Astrocyte (in vitro differentiated cells and primary cell): ENCODE results near the gene CRELD2. TPM values are rescaled to one million over a fixed set of nuclear protein-coding genes. Genes with fewer than 3 reads are reported as not detected.

Experiments
- DNase-seq: peaks from one replicate; pipeline ENCODE4 v3.0.0-alpha.2; 2010; ENCODE audit warnings: low read depth
- FAIRE-seq: peaks from 2 replicates; lab custom pipeline; 2011; peaks lifted over from hg19 to GRCh38; lab: Jason Lieb, UNC
- H2AFZ ChIP-seq: 2 replicates; pipeline ENCODE4 v1.6.0; 2012; ENCODE audit warnings: low read depth, low read length, inconsistent platforms
- H3K27ac ChIP-seq: 2 replicates; pipeline ENCODE4 v1.5.1; 2011; ENCODE audit warnings: low read depth, low read length, inconsistent platforms
- H3K27me3 ChIP-seq: 2 replicates; pipeline ENCODE4 v1.6.0; 2011; ENCODE audit warnings: low read length, inconsistent platforms; ENCODE audit not compliant: insufficient read depth
- H3K36me3 ChIP-seq: 2 replicates; pipeline ENCODE4 v1.5.1; 2011; ENCODE audit warnings: low read length, inconsistent platforms; ENCODE audit not compliant: insufficient read depth
- H3K4me1 ChIP-seq: 2 replicates; pipeline ENCODE4 v1.5.1; 2011; ENCODE audit warnings: low read length, inconsistent platforms; ENCODE audit not compliant: insufficient read depth
- H3K4me2 ChIP-seq: 2 replicates; pipeline ENCODE4 v1.6.0; 2012; ENCODE audit warnings: low read length, inconsistent platforms
- H3K4me3 ChIP-seq: 2 replicates; pipeline ENCODE4 v1.5.1; 2011; ENCODE audit warnings: low read depth, mild to moderate bottlenecking, low read length, inconsistent platforms; ENCODE audit not compliant: insufficient read depth
- H3K79me2 ChIP-seq: 2 replicates; pipeline ENCODE4 v1.6.0; 2012; ENCODE audit warnings: mild to moderate bottlenecking, low read length, inconsistent platforms; ENCODE audit not compliant: insufficient read depth
- H3K9ac ChIP-seq: 2 replicates; pipeline ENCODE4 v1.6.0; 2012; ENCODE audit warnings: mild to moderate bottlenecking, low read length, inconsistent platforms
- H3K9me3 ChIP-seq: 2 replicates; pipeline ENCODE4 v1.5.1; 2012; ENCODE audit warnings: low read depth, mild to moderate bottlenecking, low read length, inconsistent platforms; ENCODE audit not compliant: insufficient read depth
- H4K20me1 ChIP-seq: 2 replicates; pipeline ENCODE4 v1.6.0; 2012; ENCODE audit warnings: low read length, inconsistent platforms; ENCODE audit not compliant: insufficient read depth
- H3K27ac Mint-ChIP-seq: one replicate; pipeline ENCODE4 v1.8.0; 2021; ENCODE audit warnings: mild to moderate bottlenecking, mixed read lengths; ENCODE audit not compliant: unreplicated experiment
- H3K27me3 Mint-ChIP-seq: one replicate; pipeline ENCODE4 v1.8.0; 2021; ENCODE audit warnings: low read depth, mixed read lengths; ENCODE audit not compliant: unreplicated experiment
- H3K36me3 Mint-ChIP-seq: one replicate; pipeline ENCODE4 v1.8.0; 2021; ENCODE audit warnings: low read depth, mixed read lengths; ENCODE audit not compliant: unreplicated experiment
- H3K4me1 Mint-ChIP-seq: one replicate; pipeline ENCODE4 v1.8.0; 2021; ENCODE audit warnings: low read depth, mixed read lengths; ENCODE audit not compliant: unreplicated experiment
- H3K4me3 Mint-ChIP-seq: one replicate; pipeline ENCODE4 v1.8.0; 2021; ENCODE audit warnings: mild to moderate bottlenecking, moderate library complexity, mixed read lengths; ENCODE audit not compliant: unreplicated experiment
- H3K9me3 Mint-ChIP-seq: one replicate; pipeline ENCODE4 v1.8.0; 2021; ENCODE audit warnings: mild to moderate bottlenecking, mixed read lengths; ENCODE audit not compliant: unreplicated experiment
- EZH2 ChIP-seq: IDR thresholded peaks from 2 replicates; pipeline ENCODE4 v1.6.1; 2012; ENCODE audit warnings: mild to moderate bottlenecking, low read length, inconsistent platforms; ENCODE audit not compliant: insufficient read depth
- total RNA-seq: library from RNA; stranded (reverse); gene quantifications from 2 replicates; pipeline ENCODE4 v1.2.1, GENCODE V29; 2021
- TF ChIP-seq, protein P1 (sequence below): IDR thresholded peaks from 2 replicates; pipeline ENCODE4 v1.5.1; 2011; ENCODE audit warnings: low read depth, mild to moderate bottlenecking, inconsistent platforms, low read length, moderate library complexity; ENCODE audit not compliant: insufficient read depth

CRELD2 gene
- total RNA-seq, 1 donor from 2014 or later = 49.6 TPM

DNA sequence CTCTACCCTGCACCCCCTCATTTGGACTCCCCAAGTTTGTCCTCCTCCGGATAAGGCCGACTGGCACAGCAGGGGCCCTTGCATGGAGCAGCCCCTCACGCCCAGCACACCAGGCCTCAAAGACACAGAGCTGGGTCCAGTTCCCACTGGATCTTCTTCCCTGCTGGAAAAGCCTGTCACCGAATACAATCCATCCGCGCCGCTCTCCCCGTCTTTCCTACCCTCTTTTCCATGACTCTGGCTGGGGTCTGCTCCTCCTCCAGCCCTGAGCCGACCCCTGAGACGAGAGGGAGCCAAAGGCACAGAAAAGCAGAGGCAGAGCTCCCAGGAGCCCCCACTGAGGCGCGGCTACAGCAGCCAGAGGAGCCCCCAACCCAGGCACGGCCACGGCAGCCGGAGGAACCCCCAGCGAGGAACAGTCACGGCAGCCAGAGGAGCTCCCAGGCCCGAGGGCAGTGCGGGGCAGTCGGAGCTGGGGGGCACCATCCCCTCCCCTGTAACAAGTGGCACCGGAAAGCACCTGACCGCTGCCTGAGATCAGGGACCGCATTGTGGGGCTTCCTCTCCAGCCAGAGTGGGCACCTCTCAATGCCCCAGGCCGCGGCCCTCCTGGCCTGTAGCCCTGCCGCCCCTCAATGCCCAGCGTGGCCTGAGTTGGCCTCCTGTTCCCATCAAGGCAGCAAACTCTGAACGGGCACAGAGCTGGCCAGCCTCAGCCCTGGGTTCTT lies 12.2 kb upstream of the CRELD2 start:
- FAIRE-seq (no peak), DNase-seq (no peak)
- H3K9ac ChIP-seq = no peak overlapping the region
- H2AFZ ChIP-seq = no peak overlapping the region
- H3K9me3 Mint-ChIP-seq = peaks cover 2% of the 10 kb centered on the region
- peaks cover 17% of the 10 kb centered on the region for H3K36me3 Mint-ChIP-seq
- H4K20me1 ChIP-seq = peaks cover 53% of the 10 kb centered on the region
- H3K4me2 ChIP-seq = no peak overlapping the region
- H3K4me1 Mint-ChIP-seq = no peaks in the 10 kb centered on the region
- no peaks in the 10 kb centered on the region for H3K27me3 Mint-ChIP-seq
- no peaks in the 10 kb centered on the region for H3K27me3 ChIP-seq
- H3K27ac ChIP-seq = no peak overlapping the region
- H3K9me3 ChIP-seq = peaks cover 4% of the 10 kb centered on the region
- no peak overlapping the region for H3K4me3 Mint-ChIP-seq
- H3K79me2 ChIP-seq = no peaks in the 10 kb centered on the region
- TF ChIP-seq EZH2 = no peak
- TF ChIP-seq, protein P1, sequence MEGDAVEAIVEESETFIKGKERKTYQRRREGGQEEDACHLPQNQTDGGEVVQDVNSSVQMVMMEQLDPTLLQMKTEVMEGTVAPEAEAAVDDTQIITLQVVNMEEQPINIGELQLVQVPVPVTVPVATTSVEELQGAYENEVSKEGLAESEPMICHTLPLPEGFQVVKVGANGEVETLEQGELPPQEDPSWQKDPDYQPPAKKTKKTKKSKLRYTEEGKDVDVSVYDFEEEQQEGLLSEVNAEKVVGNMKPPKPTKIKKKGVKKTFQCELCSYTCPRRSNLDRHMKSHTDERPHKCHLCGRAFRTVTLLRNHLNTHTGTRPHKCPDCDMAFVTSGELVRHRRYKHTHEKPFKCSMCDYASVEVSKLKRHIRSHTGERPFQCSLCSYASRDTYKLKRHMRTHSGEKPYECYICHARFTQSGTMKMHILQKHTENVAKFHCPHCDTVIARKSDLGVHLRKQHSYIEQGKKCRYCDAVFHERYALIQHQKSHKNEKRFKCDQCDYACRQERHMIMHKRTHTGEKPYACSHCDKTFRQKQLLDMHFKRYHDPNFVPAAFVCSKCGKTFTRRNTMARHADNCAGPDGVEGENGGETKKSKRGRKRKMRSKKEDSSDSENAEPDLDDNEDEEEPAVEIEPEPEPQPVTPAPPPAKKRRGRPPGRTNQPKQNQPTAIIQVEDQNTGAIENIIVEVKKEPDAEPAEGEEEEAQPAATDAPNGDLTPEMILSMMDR = no peak
- no peak overlapping the region for H3K27ac Mint-ChIP-seq
- no peaks in the 10 kb centered on the region for H3K4me1 ChIP-seq
- H3K4me3 ChIP-seq = no peak overlapping the region
- H3K36me3 ChIP-seq = peaks cover 8% of the 10 kb centered on the region

DNA sequence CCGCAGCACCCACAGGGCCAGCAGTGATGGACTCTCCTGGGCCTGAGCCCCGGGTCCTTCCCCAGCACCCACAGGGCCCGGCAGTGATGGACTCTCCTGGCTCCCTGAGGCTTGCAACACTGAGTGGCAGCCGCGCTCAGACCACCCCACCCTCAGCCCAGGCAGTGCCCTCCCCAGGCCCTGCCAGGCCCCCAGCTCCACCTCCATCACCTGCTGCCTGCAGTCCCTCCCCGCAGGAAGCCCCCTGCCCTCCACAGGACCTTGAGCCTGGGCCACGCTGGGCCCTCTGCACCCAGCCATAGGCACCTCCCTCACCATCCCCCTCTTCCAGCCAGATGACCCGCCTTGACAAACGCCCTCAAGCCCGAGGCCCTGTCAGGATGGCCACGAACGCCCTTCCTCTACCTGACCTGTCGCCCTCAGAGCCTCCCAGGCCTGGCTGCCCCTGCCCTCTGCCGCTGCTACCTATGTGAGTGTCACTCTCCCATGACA lies 11.6 kb upstream of the CRELD2 start:
- Mint-ChIP-seq H3K36me3 (peaks cover 17% of the 10 kb centered on the region), H3K4me3 (no peak overlapping the region), H3K27ac (no peak overlapping the region), H3K27me3 (no peaks in the 10 kb centered on the region), H3K9me3 (peaks cover 2% of the 10 kb centered on the region), H3K4me1 (no peaks in the 10 kb centered on the region)
- DNase-seq = no peak
- no peaks in the 10 kb centered on the region for H3K4me1 ChIP-seq
- peaks cover 47% of the 10 kb centered on the region for H4K20me1 ChIP-seq
- H3K4me2 ChIP-seq = no peak overlapping the region
- H3K9ac ChIP-seq = no peak overlapping the region
- no peak overlapping the region for H2AFZ ChIP-seq
- H3K4me3 ChIP-seq = no peak overlapping the region
- no peaks in the 10 kb centered on the region for H3K9me3 ChIP-seq
- TF ChIP-seq, protein P1 = no peak
- TF ChIP-seq EZH2 = no peak
- no peak overlapping the region for H3K27ac ChIP-seq
- H3K79me2 ChIP-seq = no peaks in the 10 kb centered on the region
- FAIRE-seq = no peak
- no peaks in the 10 kb centered on the region for H3K27me3 ChIP-seq
- H3K36me3 ChIP-seq = peaks cover 8% of the 10 kb centered on the region

DNA sequence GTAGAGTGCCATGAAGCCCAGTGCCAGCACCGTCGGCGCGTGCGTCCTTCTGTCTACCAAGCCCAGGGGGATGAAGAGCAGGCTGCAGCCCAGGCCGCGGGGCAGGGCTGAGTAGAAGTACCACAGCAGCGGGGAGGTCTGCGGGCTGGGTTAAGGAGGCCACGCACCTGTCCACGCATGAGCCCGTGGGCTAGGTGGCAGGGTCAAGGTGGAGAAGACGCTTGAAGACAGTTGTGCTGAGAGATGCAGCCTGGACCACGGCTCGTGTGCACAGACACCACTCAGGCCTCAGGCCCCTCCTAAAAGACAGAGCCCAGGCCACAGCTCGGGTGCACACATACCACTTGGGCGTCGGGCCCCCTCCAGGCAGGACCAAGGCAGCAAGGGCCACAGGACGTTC lies 10.6 kb upstream of the CRELD2 start:
- TF ChIP-seq EZH2 = no peak
- TF ChIP-seq, protein P1 = no peak
- DNase-seq (no peak), FAIRE-seq (no peak)
- Histone ChIP-seq H3K4me2 (no peak overlapping the region), H3K79me2 (no peaks in the 10 kb centered on the region), H3K9ac (no peak overlapping the region), H3K4me3 (no peak overlapping the region), H3K9me3 (no peaks in the 10 kb centered on the region), H2AFZ (no peak overlapping the region), H3K36me3 (peaks cover 10% of the 10 kb centered on the region), H4K20me1 (peaks cover 38% of the 10 kb centered on the region), H3K27ac (no peak overlapping the region), H3K4me1 (no peaks in the 10 kb centered on the region), H3K27me3 (no peaks in the 10 kb centered on the region)
- Mint-ChIP-seq H3K4me3 (no peak overlapping the region), H3K9me3 (peaks cover 2% of the 10 kb centered on the region), H3K36me3 (peaks cover 17% of the 10 kb centered on the region), H3K27me3 (no peaks in the 10 kb centered on the region), H3K27ac (no peak overlapping the region), H3K4me1 (no peaks in the 10 kb centered on the region)
